SJSA1 (cell line): Measurements from ENCODE around the gene MESP2. TPM values are rescaled to one million over a fixed set of nuclear protein-coding genes. Genes with fewer than 3 reads are reported as not detected.

Experiments used
- DNase-seq, 2 experiments: peaks; one replicate each; pipeline ENCODE4 v3.0.0-alpha.2; 2015 to 2020; ENCODE audit warnings: low spot score in 2 of 2, low read depth in 1 of 2
- H3K27ac ChIP-seq: fragments of 250-450 bp; sonication (Bioruptor Pico); 2 replicates; pipeline ENCODE4 v1.5.1; 2020; ENCODE audit warnings: mild to moderate bottlenecking, moderate library complexity
- H3K27me3 ChIP-seq: fragments of 250-450 bp; sonication (Bioruptor Pico); replicated peaks from 2 replicates; pipeline ENCODE4 v1.5.1; 2020; ENCODE audit warnings: mild to moderate bottlenecking, moderate library complexity
- H3K36me3 ChIP-seq: fragments of 250-450 bp; sonication (Bioruptor Pico); 2 replicates; pipeline ENCODE4 v1.5.1; 2020; ENCODE audit warnings: mild to moderate bottlenecking
- H3K4me1 ChIP-seq: fragments of 250-450 bp; sonication (Bioruptor Pico); replicated peaks from 2 replicates; pipeline ENCODE4 v1.6.1; 2021; ENCODE audit warnings: mild to moderate bottlenecking
- H3K4me3 ChIP-seq: fragments of 250-450 bp; sonication (Bioruptor Pico); 2 replicates; pipeline ENCODE4 v1.5.1; 2020; ENCODE audit warnings: mild to moderate bottlenecking
- H3K9me3 ChIP-seq: fragments of 250-450 bp; sonication (Bioruptor Pico); replicated peaks from 2 replicates; pipeline ENCODE4 v1.5.1; 2020; ENCODE audit warnings: mild to moderate bottlenecking
- total RNA-seq: library from RNA; depleted of rRNA; stranded (reverse); fragments of >200 nt; shearing (Covaris generic); gene quantifications from 2 replicates; pipeline ENCODE4 v1.2.3, GENCODE V29; 2014; rRNA removed

MESP2 gene
- total RNA-seq, 1 experiment from 2014 or later = not detected

DNA sequence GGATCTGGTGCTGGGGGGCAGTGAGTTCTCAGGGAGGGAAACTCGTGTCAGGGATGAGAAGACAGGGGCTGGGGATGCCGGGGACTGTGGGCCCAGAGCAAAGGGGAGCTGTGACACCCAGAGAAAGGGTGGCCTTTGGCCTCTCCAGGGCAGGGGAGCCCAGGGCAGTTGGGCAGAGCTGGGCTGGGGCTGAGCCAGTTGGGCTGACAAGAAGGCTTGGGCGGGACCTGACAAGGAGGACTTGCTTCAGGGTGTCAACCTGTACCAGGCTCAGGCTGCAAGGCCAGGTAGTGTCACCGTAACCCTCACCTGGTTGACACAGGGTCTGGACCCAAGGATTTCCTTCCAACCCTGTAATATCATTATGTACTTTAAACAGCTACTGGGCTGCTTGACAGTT lies 51.7 kb downstream of the MESP2 start:
- Histone ChIP-seq H3K27me3 (no peaks in the 10 kb centered on the region), H3K36me3 (peaks cover 3% of the 10 kb centered on the region), H3K4me1 (peaks cover 24% of the 10 kb centered on the region), H3K27ac (no peak overlapping the region), H3K4me3 (no peak overlapping the region), H3K9me3 (no peaks in the 10 kb centered on the region)
- DNase-seq = no peak

Other genes starting within 250 kb of the MESP2 start
- 8.6 and 10.5 TPM in 2 replicates for gene TICRR, start 200.9 kb upstream of the MESP2 start, total RNA-seq
- gene KIF7, start 120.9 kb upstream of the MESP2 start, total RNA-seq = 13.8 and 14.3 TPM in 2 replicates
- gene PLIN1, start 97.0 kb upstream of the MESP2 start, total RNA-seq = not detected in 2 replicates
- 4.8 and 15.0 TPM in 2 replicates for gene PEX11A, start 85.6 kb upstream of the MESP2 start, total RNA-seq
- gene WDR93, start 85.5 kb upstream of the MESP2 start, total RNA-seq = 0.05 TPM in 1 of 2 replicates, not detected in the other
- 0.26 TPM in 1 of 2 replicates, not detected in the other for gene MESP1, start 25.1 kb upstream of the MESP2 start, total RNA-seq
- gene ANPEP, start 38.5 kb downstream of the MESP2 start, total RNA-seq = 3.2 and 5.1 TPM in 2 replicates
- 59.2 and 65.7 TPM in 2 replicates for gene AP3S2, start 117.7 kb downstream of the MESP2 start, total RNA-seq
- 4.0 and 8.2 TPM in 2 replicates for gene ARPIN, start 136.6 kb downstream of the MESP2 start, total RNA-seq
- gene ZNF710, start 225.0 kb downstream of the MESP2 start, total RNA-seq = 2.4 and 7.3 TPM in 2 replicates